ENCODE results near the gene SELENOO.

The SELENOO gene

GRCh38 chr22:50177537-50178470, 23.0 kb upstream of the SELENOO start:
- no peak for ATAC-seq
- TF ChIP-seq CSDC2 (CRISPR knock-in tag; IDR thresholded peaks at IDR 0.05) = no peak
- no peak for TF ChIP-seq PPARA (CRISPR knock-in tag; IDR thresholded peaks at IDR 0.05; ENCODE audit: borderline replicate concordance)
- TF ChIP-seq OSR1 (CRISPR knock-in tag; IDR thresholded peaks at IDR 0.05) = no peak
- no peak for TF ChIP-seq ZNF70 (CRISPR knock-in tag; IDR thresholded peaks at IDR 0.05)
- TF ChIP-seq ZFP3 (CRISPR knock-in tag; IDR thresholded peaks at IDR 0.05) = no peak
- no peak for TF ChIP-seq TOX (CRISPR knock-in tag; IDR thresholded peaks at IDR 0.05; ENCODE audit: borderline replicate concordance)
- no peak for TF ChIP-seq POU6F1 (CRISPR knock-in tag; IDR thresholded peaks at IDR 0.05; ENCODE audit: borderline replicate concordance, low read depth)

DNA sequence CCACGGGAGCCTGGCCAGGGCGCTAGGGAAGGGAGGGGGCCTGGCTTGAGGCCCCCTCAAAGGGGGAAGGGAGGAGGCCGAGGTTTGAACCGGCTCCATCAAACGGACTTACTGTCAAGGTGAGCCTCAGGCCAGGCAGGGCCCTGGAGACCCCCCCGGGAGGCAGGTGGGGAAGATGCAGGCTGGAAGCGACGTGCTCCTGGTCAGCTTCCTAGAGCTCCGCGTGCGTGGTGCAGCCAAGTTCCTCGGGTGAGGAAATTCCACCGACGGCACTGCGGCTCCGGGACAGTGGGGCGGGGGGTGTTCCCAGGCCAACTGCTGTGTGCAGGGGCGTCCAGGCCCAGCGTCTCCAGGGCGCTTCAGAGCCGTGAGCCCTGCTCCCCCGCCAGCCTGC, 22.3 kb upstream of the SELENOO start:
- TF ChIP-seq OSR1 (CRISPR knock-in tag; IDR thresholded peaks at IDR 0.05) (no peak), ESRRG (CRISPR knock-in tag; IDR thresholded peaks at IDR 0.05) (no peak), CSDC2 (CRISPR knock-in tag; IDR thresholded peaks at IDR 0.05) (no peak), POU6F1 (CRISPR knock-in tag; IDR thresholded peaks at IDR 0.05; ENCODE audit: borderline replicate concordance, low read depth) (no peak), ZNF70 (CRISPR knock-in tag; IDR thresholded peaks at IDR 0.05) (no peak), ARNTL (CRISPR knock-in tag; IDR thresholded peaks at IDR 0.05; ENCODE audit: borderline replicate concordance, low read depth) (no peak), ZNF8 (CRISPR knock-in tag; IDR thresholded peaks at IDR 0.05) (no peak), ZFP30 (CRISPR knock-in tag; IDR thresholded peaks at IDR 0.05) (no peak), BACH2 (CRISPR knock-in tag; IDR thresholded peaks at IDR 0.05; ENCODE audit: borderline replicate concordance) (no peak), ZNF565 (CRISPR knock-in tag; conservative IDR thresholded peaks at IDR 0.05; ENCODE audit: low read depth) (no peak), RARB (CRISPR knock-in tag; IDR thresholded peaks at IDR 0.05) (no peak), TCF4 (CRISPR knock-in tag; IDR thresholded peaks at IDR 0.05; ENCODE audit: borderline replicate concordance) (no peak), CSRNP3 (CRISPR knock-in tag; IDR thresholded peaks at IDR 0.05) (no peak)
- no peak for ATAC-seq

- no peak for TF ChIP-seq ZFP3 (CRISPR knock-in tag; IDR thresholded peaks at IDR 0.05)
- no peak for TF ChIP-seq OSR1 (CRISPR knock-in tag; IDR thresholded peaks at IDR 0.05)
- no peak for ATAC-seq
Observed at GRCh38 chr22:50178871-50179869, 21.6 kb upstream of the SELENOO start.

DNA sequence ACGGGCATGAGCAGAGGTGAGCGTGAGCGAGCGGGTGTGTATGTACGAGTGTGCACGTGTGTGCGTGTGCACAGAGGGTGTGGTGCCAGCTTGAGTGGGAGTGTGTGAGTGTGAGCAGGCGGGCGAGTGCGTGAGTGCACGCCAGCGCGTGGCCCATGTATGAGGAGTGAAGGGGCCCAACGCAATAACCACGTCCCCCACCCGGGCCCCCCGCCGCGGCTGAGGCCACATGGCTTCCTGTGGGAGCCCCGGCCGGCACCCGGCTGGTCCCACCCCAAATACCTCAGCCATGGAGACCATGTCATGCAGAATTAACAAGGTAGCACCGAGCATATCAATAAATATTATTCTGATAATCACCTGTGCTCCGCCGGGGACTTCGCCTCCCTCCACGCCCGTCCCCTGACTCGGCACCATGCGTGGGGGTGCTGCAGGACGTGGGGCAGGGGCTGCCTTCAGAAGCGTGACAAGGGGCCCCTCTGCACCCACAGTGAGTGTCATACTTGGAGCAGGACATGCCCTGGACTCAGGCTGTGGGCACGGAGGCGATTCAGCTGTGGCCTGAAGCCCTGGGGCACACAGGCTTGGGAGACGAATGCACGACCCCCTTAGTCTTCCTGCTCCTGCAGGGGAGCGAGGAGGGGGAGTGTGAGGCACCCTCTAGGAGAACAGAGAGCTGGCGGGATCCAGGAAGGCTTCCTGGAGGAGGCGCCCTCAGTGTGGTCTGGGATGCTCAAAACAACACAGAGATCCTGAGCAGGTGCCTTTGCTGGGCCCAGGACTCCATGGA, 20.7 kb upstream of the SELENOO start:
- TF ChIP-seq POU6F1 (CRISPR knock-in tag; IDR thresholded peaks at IDR 0.05; ENCODE audit: borderline replicate concordance, low read depth) (no peak), ESRRG (CRISPR knock-in tag; IDR thresholded peaks at IDR 0.05) (no peak), OSR1 (CRISPR knock-in tag; IDR thresholded peaks at IDR 0.05) (no peak), CSRNP3 (CRISPR knock-in tag; IDR thresholded peaks at IDR 0.05) (no peak), PPARA (CRISPR knock-in tag; IDR thresholded peaks at IDR 0.05; ENCODE audit: borderline replicate concordance) (no peak), ZFP3 (CRISPR knock-in tag; IDR thresholded peaks at IDR 0.05) (no peak), ZNF8 (CRISPR knock-in tag; IDR thresholded peaks at IDR 0.05) (no peak), ZNF565 (CRISPR knock-in tag; conservative IDR thresholded peaks at IDR 0.05; ENCODE audit: low read depth) (no peak), ZNF70 (CRISPR knock-in tag; IDR thresholded peaks at IDR 0.05) (no peak), TOX (CRISPR knock-in tag; IDR thresholded peaks at IDR 0.05; ENCODE audit: borderline replicate concordance) (no peak)
- TF ChIP-seq, protein P1, sequence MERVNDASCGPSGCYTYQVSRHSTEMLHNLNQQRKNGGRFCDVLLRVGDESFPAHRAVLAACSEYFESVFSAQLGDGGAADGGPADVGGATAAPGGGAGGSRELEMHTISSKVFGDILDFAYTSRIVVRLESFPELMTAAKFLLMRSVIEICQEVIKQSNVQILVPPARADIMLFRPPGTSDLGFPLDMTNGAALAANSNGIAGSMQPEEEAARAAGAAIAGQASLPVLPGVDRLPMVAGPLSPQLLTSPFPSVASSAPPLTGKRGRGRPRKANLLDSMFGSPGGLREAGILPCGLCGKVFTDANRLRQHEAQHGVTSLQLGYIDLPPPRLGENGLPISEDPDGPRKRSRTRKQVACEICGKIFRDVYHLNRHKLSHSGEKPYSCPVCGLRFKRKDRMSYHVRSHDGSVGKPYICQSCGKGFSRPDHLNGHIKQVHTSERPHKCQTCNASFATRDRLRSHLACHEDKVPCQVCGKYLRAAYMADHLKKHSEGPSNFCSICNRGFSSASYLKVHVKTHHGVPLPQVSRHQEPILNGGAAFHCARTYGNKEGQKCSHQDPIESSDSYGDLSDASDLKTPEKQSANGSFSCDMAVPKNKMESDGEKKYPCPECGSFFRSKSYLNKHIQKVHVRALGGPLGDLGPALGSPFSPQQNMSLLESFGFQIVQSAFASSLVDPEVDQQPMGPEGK (CRISPR knock-in tag; IDR thresholded peaks at IDR 0.05; ENCODE audit: borderline replicate concordance) = no peak
- ATAC-seq = no peak
